Measurements from ENCODE around the gene PCDHGC5. TPM values are rescaled to one million over a fixed set of nuclear protein-coding genes. Genes with fewer than 3 reads are reported as not detected.

The PCDHGC5 gene
- total RNA-seq, 1 donor from 2014 or later, result 1.4 TPM

DNA sequence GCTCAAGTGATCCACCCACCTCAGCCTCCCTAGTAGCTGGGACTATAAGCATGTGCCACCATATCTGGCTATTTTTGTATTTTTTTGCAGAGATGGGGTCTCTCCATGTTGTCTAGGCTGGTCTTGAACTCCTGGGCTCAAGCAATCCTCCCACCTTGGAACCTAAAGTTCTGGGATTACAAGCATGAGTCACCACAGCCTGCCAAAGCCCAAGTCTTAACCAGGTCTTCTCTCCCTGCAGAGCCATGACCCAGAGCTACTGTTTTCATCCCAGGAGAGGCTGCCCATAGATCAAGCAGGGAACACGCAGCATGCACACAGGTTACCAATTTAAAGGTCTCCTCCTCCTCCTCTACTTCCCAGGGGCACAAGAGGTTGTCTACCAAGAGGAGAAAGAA is 29.7 kb downstream of the PCDHGC5 start:
- intact Hi-C loops (cut with DNase I), result no loop called here
- Histone ChIP-seq H3K27ac (peak overlapping the region; percentile 39), H3K4me3 (no peak overlapping the region), H3K27me3 (no peaks in the 10 kb centered on the region), H3K36me3 (peaks cover 49% of the 10 kb centered on the region), H3K4me1 (peaks cover 65% of the 10 kb centered on the region), H3K9me3 (no peaks in the 10 kb centered on the region)
- DNase-seq, result no peak
- ATAC-seq, result no peak
- TF ChIP-seq, protein P1, sequence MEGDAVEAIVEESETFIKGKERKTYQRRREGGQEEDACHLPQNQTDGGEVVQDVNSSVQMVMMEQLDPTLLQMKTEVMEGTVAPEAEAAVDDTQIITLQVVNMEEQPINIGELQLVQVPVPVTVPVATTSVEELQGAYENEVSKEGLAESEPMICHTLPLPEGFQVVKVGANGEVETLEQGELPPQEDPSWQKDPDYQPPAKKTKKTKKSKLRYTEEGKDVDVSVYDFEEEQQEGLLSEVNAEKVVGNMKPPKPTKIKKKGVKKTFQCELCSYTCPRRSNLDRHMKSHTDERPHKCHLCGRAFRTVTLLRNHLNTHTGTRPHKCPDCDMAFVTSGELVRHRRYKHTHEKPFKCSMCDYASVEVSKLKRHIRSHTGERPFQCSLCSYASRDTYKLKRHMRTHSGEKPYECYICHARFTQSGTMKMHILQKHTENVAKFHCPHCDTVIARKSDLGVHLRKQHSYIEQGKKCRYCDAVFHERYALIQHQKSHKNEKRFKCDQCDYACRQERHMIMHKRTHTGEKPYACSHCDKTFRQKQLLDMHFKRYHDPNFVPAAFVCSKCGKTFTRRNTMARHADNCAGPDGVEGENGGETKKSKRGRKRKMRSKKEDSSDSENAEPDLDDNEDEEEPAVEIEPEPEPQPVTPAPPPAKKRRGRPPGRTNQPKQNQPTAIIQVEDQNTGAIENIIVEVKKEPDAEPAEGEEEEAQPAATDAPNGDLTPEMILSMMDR (IDR thresholded peaks at IDR 0.05), result no peak

DNA sequence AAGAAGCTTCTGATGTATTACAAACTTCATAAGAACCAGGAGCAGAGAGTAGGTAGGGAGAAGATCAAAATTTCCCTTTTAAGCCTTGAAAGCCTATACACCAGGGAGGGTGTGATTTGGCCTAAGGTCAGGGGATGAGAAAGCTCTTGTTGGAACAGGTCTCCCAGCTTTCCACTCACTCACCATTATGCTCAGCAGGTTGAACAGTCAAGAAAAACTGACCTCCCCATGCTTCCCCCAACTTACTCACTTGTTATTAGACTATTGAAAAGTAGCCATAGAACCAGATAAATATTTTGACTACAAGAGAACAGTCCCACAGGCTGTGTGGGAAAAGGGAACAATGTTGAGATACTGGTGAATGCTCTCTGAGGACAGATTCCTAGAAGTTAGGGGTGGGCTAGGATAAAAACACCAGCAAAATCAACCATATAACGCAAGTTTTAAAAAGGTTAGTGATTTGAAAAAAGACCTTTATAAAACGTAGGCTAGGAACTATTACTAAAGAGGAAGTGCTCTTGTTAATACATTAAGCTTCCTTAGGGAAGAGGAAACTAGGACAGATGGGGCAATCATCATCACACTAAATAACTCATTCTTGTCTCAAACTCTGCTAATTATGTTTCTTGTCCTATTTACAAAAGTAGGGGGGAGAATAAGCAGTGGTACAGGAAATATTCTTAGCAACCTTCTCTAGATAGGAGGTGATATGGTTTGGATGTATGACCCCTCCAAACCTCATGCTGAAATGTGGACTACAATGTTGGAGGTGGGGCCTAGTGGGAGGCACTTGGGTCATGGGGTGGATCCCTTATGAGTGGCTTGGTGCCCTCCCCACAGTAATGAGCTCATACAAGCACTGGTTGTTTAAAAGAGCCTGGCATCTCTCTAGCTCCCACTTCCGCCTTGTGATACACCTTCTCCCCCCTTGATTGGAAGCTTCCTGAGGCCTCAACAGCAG is 31.0 kb downstream of the PCDHGC5 start:
- Histone ChIP-seq H3K27me3 (no peaks in the 10 kb centered on the region), H3K4me3 (no peak overlapping the region), H3K27ac (peak overlapping the region; percentile 72), H3K36me3 (peaks cover 57% of the 10 kb centered on the region), H3K9me3 (no peaks in the 10 kb centered on the region), H3K4me1 (peaks cover 64% of the 10 kb centered on the region)
- DNase-seq, result no peak
- TF ChIP-seq, protein P1 (IDR thresholded peaks at IDR 0.05), result no peak
- peak; percentile 41 for ATAC-seq
- intact Hi-C loops (cut with DNase I), result no loop called here

DNA sequence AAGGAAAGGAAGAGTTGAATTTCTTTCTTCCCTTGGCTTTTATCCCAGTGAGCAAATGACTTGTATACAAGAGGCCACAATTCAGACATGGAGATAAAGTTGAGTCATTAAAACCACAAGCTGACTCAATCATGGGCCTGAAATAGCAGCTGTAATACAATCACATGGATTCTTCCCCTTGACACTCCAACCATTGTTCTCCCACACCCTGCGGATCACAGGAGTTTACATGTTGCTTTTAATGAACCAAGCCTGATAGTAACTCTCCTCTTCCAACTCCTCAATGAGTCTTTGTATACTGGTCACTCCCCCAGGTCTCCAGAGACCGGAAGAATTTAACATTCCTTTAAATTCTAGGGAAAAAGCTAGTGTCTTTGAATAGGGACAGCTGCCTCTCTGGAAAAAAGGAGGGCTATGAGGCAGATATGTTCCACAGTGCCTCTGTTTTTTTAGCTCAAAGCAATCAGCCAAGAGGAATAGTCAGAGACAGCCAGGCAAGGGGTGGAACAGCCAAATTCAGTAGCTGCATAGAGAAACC is 32.4 kb downstream of the PCDHGC5 start:
- TF ChIP-seq, protein P1 (IDR thresholded peaks at IDR 0.05), result no peak
- peak overlapping the region; percentile 72 for H3K27ac ChIP-seq
- ATAC-seq (peak; percentile 46), DNase-seq (no peak)
- H3K4me1 ChIP-seq, result peaks cover 72% of the 10 kb centered on the region
- intact Hi-C loops (cut with DNase I), result no loop called here
- no peaks in the 10 kb centered on the region for H3K27me3 ChIP-seq
- H3K9me3 ChIP-seq, result no peaks in the 10 kb centered on the region
- H3K4me3 ChIP-seq, result no peak overlapping the region
- H3K36me3 ChIP-seq, result peaks cover 66% of the 10 kb centered on the region

DNA sequence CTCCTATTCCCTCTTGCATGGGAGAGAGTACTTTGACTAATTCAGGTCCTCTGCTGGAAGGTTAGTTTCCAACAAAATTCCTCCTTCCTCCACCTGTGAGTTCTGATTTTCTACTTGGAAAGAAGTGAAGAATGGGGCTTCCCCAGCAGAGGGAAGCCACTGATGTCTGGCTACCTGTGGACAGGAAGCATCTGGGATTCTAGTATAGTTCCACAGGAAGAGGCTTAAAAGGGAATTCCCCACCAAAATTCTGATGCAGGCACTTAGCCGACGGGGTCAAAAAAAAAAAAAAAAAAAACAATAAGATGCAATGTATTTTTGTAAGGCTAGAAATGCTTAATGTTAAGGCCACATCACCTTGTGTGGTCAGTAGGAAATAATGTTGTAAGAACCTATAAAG is 33.4 kb downstream of the PCDHGC5 start:
- intact Hi-C loops (cut with DNase I), result no loop called here
- ATAC-seq (no peak), DNase-seq (no peak)
- Histone ChIP-seq H3K4me1 (peaks cover 72% of the 10 kb centered on the region), H3K27ac (peak overlapping the region; percentile 72), H3K27me3 (no peaks in the 10 kb centered on the region), H3K4me3 (no peak overlapping the region), H3K9me3 (no peaks in the 10 kb centered on the region), H3K36me3 (peaks cover 68% of the 10 kb centered on the region)
- TF ChIP-seq, protein P1 (IDR thresholded peaks at IDR 0.05), result no peak

DNA sequence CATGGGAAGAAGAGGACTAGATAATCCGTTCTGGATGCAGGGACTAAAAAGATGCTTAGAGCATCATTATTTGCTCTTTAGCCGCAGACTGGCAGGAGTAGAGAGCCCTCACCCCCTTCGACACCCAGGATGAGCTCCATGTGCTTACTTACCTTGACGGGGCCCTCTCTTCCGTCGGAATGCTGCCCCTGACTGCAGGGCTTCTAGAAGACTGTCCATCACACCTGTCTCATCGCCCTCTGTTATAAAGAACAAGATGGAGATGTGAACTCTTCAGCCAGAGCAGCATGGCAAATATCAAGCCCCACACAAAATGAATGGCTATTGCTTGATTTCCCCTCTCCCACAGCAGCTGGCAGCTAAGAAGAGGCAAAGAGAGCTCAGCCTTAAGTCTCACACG is 35.1 kb downstream of the PCDHGC5 start:
- peak overlapping the region; percentile 56 for H3K27ac ChIP-seq
- H3K9me3 ChIP-seq, result no peaks in the 10 kb centered on the region
- H3K4me3 ChIP-seq, result no peak overlapping the region
- DNase-seq (no peak), ATAC-seq (no peak)
- H3K4me1 ChIP-seq, result peaks cover 72% of the 10 kb centered on the region
- intact Hi-C loops (cut with DNase I), result no loop called here
- TF ChIP-seq, protein P1 (IDR thresholded peaks at IDR 0.05), result no peak
- H3K36me3 ChIP-seq, result peaks cover 70% of the 10 kb centered on the region
- H3K27me3 ChIP-seq, result no peaks in the 10 kb centered on the region

All from upper lobe of right lung (tissue), 1 donor.